Loucy (cell line): ENCODE results near the gene SUPT7L.
A peak's percentile ranks its signal among the peaks of the same experiment; 100 is the strongest.
"Not testable (repeated sequence)": the region's sequence is repeated elsewhere in the genome, so short reads cannot be mapped to it uniquely, and the experiment has no call there.

Experiments
- H2AFZ ChIP-seq: fragments of 200-600 bp; sonication (generic); 2 replicates; pipeline ENCODE4 v1.6.0; 2016; ENCODE audit warnings: antibody characterized with exemption, mild to moderate bottlenecking, low read length, moderate library complexity
- H3F3A ChIP-seq: fragments of 200-600 bp; 2 replicates; pipeline ENCODE4 v1.6.0; 2016; ENCODE audit warnings: antibody characterized with exemption, low read depth, mild to moderate bottlenecking
- H3K27me3 ChIP-seq: fragments of 200-600 bp; sonication (generic); 2 replicates; pipeline ENCODE4 v1.6.1; 2014; ENCODE audit warnings: low read length, mild to moderate bottlenecking; ENCODE audit not compliant: insufficient read depth, poor library complexity, severe bottlenecking
- H3K36me3 ChIP-seq: fragments of 200-600 bp; sonication (generic); 2 replicates; pipeline ENCODE4 v1.6.1; 2016; ENCODE audit warnings: low read length; ENCODE audit not compliant: insufficient read depth
- H3K4me1 ChIP-seq: fragments of 200-600 bp; sonication (generic); 2 replicates; pipeline ENCODE4 v1.5.1; 2014; ENCODE audit warnings: low read length, mild to moderate bottlenecking; ENCODE audit not compliant: insufficient read depth, poor library complexity, severe bottlenecking
- H3K4me2 ChIP-seq: fragments of 200-600 bp; sonication (generic); 2 replicates; pipeline ENCODE4 v1.6.0; 2014; ENCODE audit warnings: antibody characterized with exemption, low read length, low read depth, mild to moderate bottlenecking; ENCODE audit not compliant: poor library complexity, severe bottlenecking
- H3K4me3 ChIP-seq: fragments of 200-600 bp; sonication (generic); 2 replicates; pipeline ENCODE4 v1.5.1; 2014; ENCODE audit warnings: low read length, mild to moderate bottlenecking, mixed read lengths; ENCODE audit not compliant: poor library complexity, severe bottlenecking
- H3K79me2 ChIP-seq: fragments of 200-600 bp; sonication (generic); 2 replicates; pipeline ENCODE4 v1.6.1; 2014; ENCODE audit warnings: low read length; ENCODE audit not compliant: insufficient read depth
- H3K9ac ChIP-seq: fragments of 200-600 bp; sonication (generic); 2 replicates; pipeline ENCODE4 v1.6.0; 2014; ENCODE audit warnings: mild to moderate bottlenecking, low read depth, low read length, moderate library complexity; ENCODE audit not compliant: poor library complexity, severe bottlenecking
- H3K9me2 ChIP-seq: fragments of 200-600 bp; sonication (generic); replicated peaks from 2 replicates; pipeline ENCODE4 v1.6.1; 2016; ENCODE audit warnings: low read depth, low read length, mixed read lengths
- H3K9me3 ChIP-seq: fragments of 200-600 bp; sonication (generic); 2 replicates; pipeline ENCODE4 v1.6.1; 2014; ENCODE audit warnings: mild to moderate bottlenecking, antibody characterized with exemption, low read length, low read depth; ENCODE audit not compliant: insufficient read depth
- H4K20me1 ChIP-seq: fragments of 200-600 bp; sonication (generic); 2 replicates; pipeline ENCODE4 v1.6.0; 2014; ENCODE audit warnings: antibody characterized with exemption, low read length, mild to moderate bottlenecking; ENCODE audit not compliant: insufficient read depth, poor library complexity, severe bottlenecking
- EZH2phosphoT487 ChIP-seq: fragments of 200-600 bp; IDR thresholded peaks from 2 replicates; pipeline ENCODE4 v1.6.1; 2018; ENCODE audit warnings: antibody characterized with exemption, mild to moderate bottlenecking, moderate library complexity, borderline replicate concordance
- TF ChIP-seq, protein P1 (sequence below): fragments of 200-600 bp; sonication (generic); conservative IDR thresholded peaks from 2 replicates; pipeline ENCODE4 v1.5.1; 2014; ENCODE audit warnings: mild to moderate bottlenecking, antibody characterized with exemption, low read length

The SUPT7L gene

GRCh38 chr2:27638037-27638637, 25.3 kb downstream of the SUPT7L start:
- Histone ChIP-seq H4K20me1 (no peaks in the 10 kb centered on the region), H3K27me3 (no peaks in the 10 kb centered on the region), H3K36me3 (peaks cover 69% of the 10 kb centered on the region), H3K9me2 (no peaks in the 10 kb centered on the region), H3K79me2 (no peaks in the 10 kb centered on the region), H2AFZ (no peak overlapping the region), H3K9ac (no peak overlapping the region), H3K4me3 (no peak overlapping the region), H3K9me3 (no peaks in the 10 kb centered on the region), H3K4me1 (no peaks in the 10 kb centered on the region), H3K4me2 (no peak overlapping the region), H3F3A (no peaks in the 10 kb centered on the region)
- TF ChIP-seq EZH2phosphoT487 = no peak
- TF ChIP-seq, protein P1, sequence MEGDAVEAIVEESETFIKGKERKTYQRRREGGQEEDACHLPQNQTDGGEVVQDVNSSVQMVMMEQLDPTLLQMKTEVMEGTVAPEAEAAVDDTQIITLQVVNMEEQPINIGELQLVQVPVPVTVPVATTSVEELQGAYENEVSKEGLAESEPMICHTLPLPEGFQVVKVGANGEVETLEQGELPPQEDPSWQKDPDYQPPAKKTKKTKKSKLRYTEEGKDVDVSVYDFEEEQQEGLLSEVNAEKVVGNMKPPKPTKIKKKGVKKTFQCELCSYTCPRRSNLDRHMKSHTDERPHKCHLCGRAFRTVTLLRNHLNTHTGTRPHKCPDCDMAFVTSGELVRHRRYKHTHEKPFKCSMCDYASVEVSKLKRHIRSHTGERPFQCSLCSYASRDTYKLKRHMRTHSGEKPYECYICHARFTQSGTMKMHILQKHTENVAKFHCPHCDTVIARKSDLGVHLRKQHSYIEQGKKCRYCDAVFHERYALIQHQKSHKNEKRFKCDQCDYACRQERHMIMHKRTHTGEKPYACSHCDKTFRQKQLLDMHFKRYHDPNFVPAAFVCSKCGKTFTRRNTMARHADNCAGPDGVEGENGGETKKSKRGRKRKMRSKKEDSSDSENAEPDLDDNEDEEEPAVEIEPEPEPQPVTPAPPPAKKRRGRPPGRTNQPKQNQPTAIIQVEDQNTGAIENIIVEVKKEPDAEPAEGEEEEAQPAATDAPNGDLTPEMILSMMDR = no peak

- H3K4me1 ChIP-seq = no peaks in the 10 kb centered on the region
- no peak overlapping the region for H3K4me3 ChIP-seq
- no peak overlapping the region for H3K9ac ChIP-seq
- H3K79me2 ChIP-seq = no peaks in the 10 kb centered on the region
- no peaks in the 10 kb centered on the region for H3K9me2 ChIP-seq
- no peaks in the 10 kb centered on the region for H3K9me3 ChIP-seq
- peaks cover 64% of the 10 kb centered on the region for H3K36me3 ChIP-seq
- no peaks in the 10 kb centered on the region for H4K20me1 ChIP-seq
- no peak overlapping the region for H3K4me2 ChIP-seq
- H2AFZ ChIP-seq = no peak overlapping the region
- H3K27me3 ChIP-seq = no peaks in the 10 kb centered on the region
- no peaks in the 10 kb centered on the region for H3F3A ChIP-seq
- TF ChIP-seq, protein P1 = no peak
- TF ChIP-seq EZH2phosphoT487 = no peak
Measured at GRCh38 chr2:27636766-27637165, 26.6 kb downstream of the SUPT7L start.

DNA sequence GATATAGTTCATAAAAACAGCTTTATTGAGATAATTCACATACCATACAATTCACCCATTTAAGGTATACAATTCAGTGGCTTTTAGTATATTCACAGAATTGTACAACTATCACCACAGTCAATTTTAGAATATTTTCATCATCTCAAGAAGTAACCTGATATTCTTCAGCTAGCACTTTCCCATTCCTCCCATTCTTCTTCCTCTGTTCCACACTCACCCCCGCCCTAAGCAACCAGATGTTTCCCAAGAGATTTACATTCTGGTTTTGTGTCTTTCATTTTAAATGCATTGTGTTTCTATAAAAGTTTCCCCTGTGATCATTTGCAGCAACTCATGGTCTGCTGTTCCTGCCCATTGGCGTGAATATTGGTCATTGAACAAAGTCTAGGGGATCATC, 29.1 kb downstream of the SUPT7L start:
- H3K4me1 ChIP-seq = peaks cover 5% of the 10 kb centered on the region
- no peak overlapping the region for H3K4me2 ChIP-seq
- no peaks in the 10 kb centered on the region for H3K27me3 ChIP-seq
- peaks cover 22% of the 10 kb centered on the region for H3K79me2 ChIP-seq
- no peak overlapping the region for H2AFZ ChIP-seq
- H3K9me3 ChIP-seq = no peaks in the 10 kb centered on the region
- no peaks in the 10 kb centered on the region for H4K20me1 ChIP-seq
- H3F3A ChIP-seq = no peaks in the 10 kb centered on the region
- H3K9ac ChIP-seq = no peak overlapping the region
- H3K36me3 ChIP-seq = peaks cover 46% of the 10 kb centered on the region
- no peak overlapping the region for H3K4me3 ChIP-seq
- TF ChIP-seq EZH2phosphoT487 = no peak
- TF ChIP-seq, protein P1 = no peak
- no peaks in the 10 kb centered on the region for H3K9me2 ChIP-seq

DNA sequence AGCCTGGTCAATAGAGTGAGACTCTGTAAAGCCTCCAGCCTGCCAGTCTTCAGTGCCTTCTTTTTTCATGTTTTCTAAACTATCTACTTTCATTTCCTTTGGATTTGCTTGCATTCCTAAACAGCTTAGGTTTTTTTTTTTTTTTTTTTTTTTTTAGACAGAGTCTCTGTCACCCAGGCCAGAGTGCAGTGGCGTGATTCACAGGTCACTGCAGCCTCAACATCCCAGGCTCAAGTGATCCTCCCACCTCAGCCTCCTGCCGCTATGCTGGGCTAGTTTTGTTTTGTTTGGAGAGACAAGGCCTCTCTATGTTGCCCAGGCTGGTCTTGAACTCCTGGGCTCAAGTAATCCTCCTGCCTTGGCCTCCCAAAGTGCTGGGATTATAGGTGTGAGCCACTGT, 33.2 kb downstream of the SUPT7L start:
- not testable (repeated sequence) for H3K9me2 ChIP-seq, H3K9me3 ChIP-seq, H3K27me3 ChIP-seq, H4K20me1 ChIP-seq, H2AFZ ChIP-seq, H3F3A ChIP-seq
- H3K9ac ChIP-seq = peak overlapping the region; percentile 90
- peak overlapping the region; percentile 93 for H3K4me3 ChIP-seq
- H3K4me2 ChIP-seq = peak overlapping the region; percentile 83
- peaks cover 21% of the 10 kb centered on the region for H3K36me3 ChIP-seq
- H3K79me2 ChIP-seq = peaks cover 26% of the 10 kb centered on the region
- peaks cover 12% of the 10 kb centered on the region for H3K4me1 ChIP-seq
